GM19324 (cell line): ENCODE data around the gene PRKCE.

ENCODE experiments used
- ATAC-seq: cut with Tn5 transposase; IDR thresholded peaks from one replicate; pipeline ENCODE4 v1.9.1; 2021; ENCODE audit warnings: mild to moderate bottlenecking, moderate library complexity; ENCODE audit not compliant: unreplicated experiment, low FRiP score

Gene PRKCE

GRCh38 chr2:45918463-45919159, 267.1 kb downstream of the PRKCE start:
- ATAC-seq, result no peak

GRCh38 chr2:45919160-45919650, 267.7 kb downstream of the PRKCE start:
- ATAC-seq, result no peak

- ATAC-seq, result no peak
Measured at GRCh38 chr2:45919711-45920111, 268.2 kb downstream of the PRKCE start.

- no peak for ATAC-seq
Measured at GRCh38 chr2:45921921-45922320, 270.4 kb downstream of the PRKCE start.

- ATAC-seq, result no peak
Measured at GRCh38 chr2:45922577-45922988, 271.1 kb downstream of the PRKCE start.

- no peak for ATAC-seq
Measured at GRCh38 chr2:45923701-45924100, 272.2 kb downstream of the PRKCE start.

- ATAC-seq, result no peak
Measured at GRCh38 chr2:45925026-45925425, 273.6 kb downstream of the PRKCE start.

GRCh38 chr2:45925636-45926366, 274.3 kb downstream of the PRKCE start:
- ATAC-seq, result no peak

- ATAC-seq, result no peak
Measured at GRCh38 chr2:45928946-45929345, 277.5 kb downstream of the PRKCE start.

- no peak for ATAC-seq
Measured at GRCh38 chr2:45929674-45930395, 278.4 kb downstream of the PRKCE start.

GRCh38 chr2:45930396-45930792, 278.9 kb downstream of the PRKCE start:
- no peak for ATAC-seq

GRCh38 chr2:45932278-45932975, 281.0 kb downstream of the PRKCE start:
- ATAC-seq, result no peak

- no peak for ATAC-seq
Measured at GRCh38 chr2:45935791-45936622, 284.5 kb downstream of the PRKCE start.

GRCh38 chr2:45936623-45936979, 285.1 kb downstream of the PRKCE start:
- ATAC-seq, result no peak

GRCh38 chr2:45937990-45938389, 286.5 kb downstream of the PRKCE start:
- ATAC-seq, result no peak

- no peak for ATAC-seq
Measured at GRCh38 chr2:45938649-45939511, 287.4 kb downstream of the PRKCE start.

- no peak for ATAC-seq
Measured at GRCh38 chr2:45941531-45942236, 290.2 kb downstream of the PRKCE start.

- no peak for ATAC-seq
Measured at GRCh38 chr2:45942237-45942738, 290.8 kb downstream of the PRKCE start.
